GM12878 (cell line): ENCODE results near the gene OXA1L. TPM values are rescaled to one million over a fixed set of nuclear protein-coding genes. Genes with fewer than 3 reads are reported as not detected.

Experiments
- ATAC-seq: fragments of 200-7000 bp; cut with Tn5 transposase; 3 replicates; pipeline ENCODE4 v1.9.1; 2020; ENCODE audit warnings: mild to moderate bottlenecking, moderate library complexity
- BruUV-seq: library from RNA; stranded (reverse); fragments of 400-500 nt; replicated peaks from 2 replicates; lab custom pipeline; 2021; lab: Mats Ljungman, UMichigan
- CTCF ChIA-PET: fragments of 300-600 bp; sonication (Branson Sonifier 250); formaldehyde crosslinking; extraction: SDS; loops from one replicate; lab custom pipeline; 2021; ENCODE audit warnings: inconsistent platforms; lab: Yijun Ruan, JAX
- POLR2A ChIA-PET: fragments of 350-600 bp; formaldehyde crosslinking; extraction: SDS; loops from one replicate; lab custom pipeline; 2021; ENCODE audit warnings: inconsistent platforms; lab: Charles Lee
- RAD21 ChIA-PET: fragments of 300-600 bp; sonication (Branson Sonifier 250); formaldehyde crosslinking; loops from one replicate; lab custom pipeline; 2023; ENCODE audit warnings: antibody characterized with exemption; ENCODE audit not compliant: unreplicated experiment; lab: Charles Lee
- SMC1A ChIA-PET: fragments of 300-600 bp; sonication (Branson Sonifier 250); formaldehyde crosslinking; loops from one replicate; lab custom pipeline; 2023; ENCODE audit not compliant: unreplicated experiment, uncharacterized antibody; lab: Charles Lee
- DNase-seq: peaks from one replicate; pipeline ENCODE4 v3.0.0-alpha.2; 2011; ENCODE audit warnings: low read depth, low spot score
- FAIRE-seq: peaks from 3 replicates; lab custom pipeline; 2011; peaks lifted over from hg19 to GRCh38; lab: Jason Lieb, UNC
- H2AFZ ChIP-seq: 2 replicates; pipeline ENCODE4 v1.6.0; 2011; ENCODE audit warnings: low read depth, low read length, control low read depth; ENCODE audit not compliant: control insufficient read depth
- H3K27ac ChIP-seq: 2 replicates; pipeline ENCODE4 v1.5.1; 2011; ENCODE audit warnings: control low read depth; ENCODE audit not compliant: control insufficient read depth, insufficient read depth
- H3K27me3 ChIP-seq, 2 experiments: replicated peaks in 1 of 2; 2 replicates each; pipeline versions ENCODE4 v1.6.0 to v1.6.1; 2011; ENCODE audit warnings: low read length in 1 of 2; ENCODE audit not compliant: control insufficient read depth in 2 of 2, insufficient read depth in 2 of 2
- H3K36me3 ChIP-seq, 2 experiments: 2 replicates each; pipeline ENCODE4 v1.5.1; 2011; ENCODE audit warnings: low read length in 1 of 2; ENCODE audit not compliant: control insufficient read depth in 2 of 2, insufficient read depth in 2 of 2
- H3K4me1 ChIP-seq: 2 replicates; pipeline ENCODE4 v1.6.1; 2011; ENCODE audit warnings: mild to moderate bottlenecking, low read length, moderate library complexity, mixed read lengths; ENCODE audit not compliant: control insufficient read depth, insufficient read depth
- H3K4me2 ChIP-seq: 2 replicates; pipeline ENCODE4 v1.6.0; 2011; ENCODE audit warnings: control low read depth; ENCODE audit not compliant: control insufficient read depth, insufficient read depth
- H3K4me3 ChIP-seq: fragments of 200-600 bp; sonication (generic); 2 replicates; pipeline ENCODE4 v1.5.1; 2016
- H3K79me2 ChIP-seq: 2 replicates; pipeline ENCODE4 v1.6.0; 2011; ENCODE audit warnings: low read length; ENCODE audit not compliant: control insufficient read depth, insufficient read depth
- H3K9ac ChIP-seq: 2 replicates; pipeline ENCODE4 v1.8.0; 2011; ENCODE audit warnings: low read length, control low read depth, mixed read lengths; ENCODE audit not compliant: control insufficient read depth, insufficient read depth
- H3K9me3 ChIP-seq: replicated peaks from 3 replicates; pipeline ENCODE4 v1.5.1; 2011; ENCODE audit warnings: mild to moderate bottlenecking, low read length; ENCODE audit not compliant: control insufficient read depth, insufficient read depth
- H4K20me1 ChIP-seq: 2 replicates; pipeline ENCODE4 v1.6.0; 2011; ENCODE audit not compliant: control insufficient read depth, insufficient read depth
- ASH2L ChIP-seq: fragments of 300-600, 200-600 bp; sonication (generic); IDR thresholded peaks from 2 replicates; pipeline ENCODE4 v1.6.1; 2017; ENCODE audit warnings: low read depth, mild to moderate bottlenecking, borderline replicate concordance
- ATF3 ChIP-seq: IDR thresholded peaks from 2 replicates; pipeline ENCODE4 v1.6.1; 2011; ENCODE audit warnings: low read depth, mild to moderate bottlenecking, low read length, moderate library complexity, borderline replicate concordance; ENCODE audit errors: extremely low read depth
- EZH2 ChIP-seq: IDR thresholded peaks from 2 replicates; pipeline ENCODE4 v1.6.1; 2012; ENCODE audit warnings: low read depth, mild to moderate bottlenecking, control low read depth, inconsistent platforms, low read length, borderline replicate concordance; ENCODE audit not compliant: control insufficient read depth
- HDAC2 ChIP-seq: fragments of 200-600 bp; sonication (generic); IDR thresholded peaks from 2 replicates; pipeline ENCODE4 v1.6.1; 2017
- NR2F1 ChIP-seq: fragments of 450-650 bp; conservative IDR thresholded peaks from 2 replicates; pipeline ENCODE4 v1.6.1; 2017; ENCODE audit warnings: mild to moderate bottlenecking
- PAX5 ChIP-seq: IDR thresholded peaks from 2 replicates; pipeline ENCODE4 v1.6.1; 2011; ENCODE audit warnings: low read depth, low read length, borderline replicate concordance
- POLR2AphosphoS5 ChIP-seq: IDR thresholded peaks from 2 replicates; pipeline ENCODE4 v1.6.1; 2011; ENCODE audit warnings: mild to moderate bottlenecking, low read length, inconsistent platforms
- PRDM15 ChIP-seq: fragments of 450-650 bp; formaldehyde crosslinking; IDR thresholded peaks from 2 replicates; pipeline ENCODE4 v1.4.0; 2020; ENCODE audit warnings: mild to moderate bottlenecking, moderate library complexity
- SPI1 ChIP-seq: IDR thresholded peaks from 2 replicates; pipeline ENCODE4 v1.6.1; 2011; ENCODE audit warnings: low read depth, mild to moderate bottlenecking, low read length, moderate library complexity, borderline replicate concordance; ENCODE audit not compliant: insufficient read depth
- SRF ChIP-seq, 2 experiments: IDR thresholded peaks; 2 replicates each; pipeline ENCODE4 v1.6.1; 2011; ENCODE audit warnings: low read depth in 2 of 2, low read length in 2 of 2, mild to moderate bottlenecking in 1 of 2, moderate library complexity in 1 of 2
- ZBTB11 ChIP-seq: fragments of 450-650 bp; formaldehyde crosslinking; IDR thresholded peaks from 2 replicates; pipeline ENCODE4 v1.5.0; 2022; ENCODE audit warnings: mild to moderate bottlenecking, missing genetic modification characterization
- ZBTB33 ChIP-seq: fragments of 450-650 bp; IDR thresholded peaks from 2 replicates; pipeline ENCODE4 v1.6.1; 2017; ENCODE audit warnings: mild to moderate bottlenecking
- ZNF384 ChIP-seq: IDR thresholded peaks from 2 replicates; pipeline ENCODE4 v1.6.1; 2012; ENCODE audit warnings: low read depth, mild to moderate bottlenecking, low read length, improper control_type of control experiment, borderline replicate concordance
- WGBS: methylation state at CpG from one replicate; pipeline ENCODE4 v1.1.6; 2016; ENCODE audit warnings: low lambda C conversion rate; ENCODE audit not compliant: insufficient replicate concordance, insufficient coverage; ENCODE audit errors: missing lambda C conversion rate; 5-methylcytosine and 5-hydroxymethylcytosine counted together
- in situ Hi-C: fragments of 300-500 bp; cut with MboI; formaldehyde crosslinking; loops from 9 replicates; pipeline ENCODE4 v1.14.3; 2018; ENCODE audit warnings: mixed read lengths
- intact Hi-C: fragments of 100-400 bp; cut with micrococcal nuclease; formaldehyde crosslinking; loops from one replicate; pipeline ENCODE4 v1.14.2; 2022; ENCODE audit not compliant: unreplicated experiment
- polyA plus RNA-seq, 11 experiments: library from polyadenylated mRNA; depleted of rRNA in 4 of 11; unstranded in 6 of 11; stranded (reverse) in 5 of 11; fragments of >200 nt; fragmentation: Nextera tagmentation in 4 of 11; fragmentation: Illumina TruSeq in 1 of 11; extraction: Ambion mirVana in 4 of 11; extraction: Trizol in 1 of 11; gene quantifications; 1 replicate in 1 of 11; 2 replicates in 10 of 11; pipeline versions ENCODE4 v1.2.1 to v1.2.3, GENCODE V29; 2011 to 2016; ENCODE audit warnings: inconsistent platforms in 2 of 11, missing spikeins in 2 of 11, low read depth in 1 of 11
- total RNA-seq, 4 experiments: library from RNA; depleted of rRNA in 3 of 4; stranded (reverse); fragments of >200 nt in 3 of 4; fragmentation: Illumina TruSeq in 1 of 4; extraction: Trizol in 1 of 4; gene quantifications; 2 replicates each; pipeline versions ENCODE4 v1.2.1 to v1.2.3, GENCODE V29; 2013 to 2021

The OXA1L gene
- total and polyA plus RNA-seq, 10 of the 15 experiments (the other 5 are each of a cell fraction or from before 2014, with no cell fraction given), result 105 to 289 (median 146) TPM

GRCh38 chr14:22733829-22734228, 32.7 kb upstream of the OXA1L start:
- ChIA-PET POLR2A (interaction anchor here (0.5 kb wide), 1 partner anchor 254 kb away, joined by 3 read pairs; no protein-coding TSS in a partner anchor), SMC1A (no interaction called here), CTCF (interaction anchor here (0.9 to 1.0 kb wide), 2 partner anchors 121 to 163 kb away, joined by 3 read pairs; no protein-coding TSS in a partner anchor), RAD21 (no interaction called here)
- no peak overlapping the region for H3K27ac ChIP-seq
- no peak for DNase-seq
- no peaks in the 10 kb centered on the region for H3K79me2 ChIP-seq
- no peak for FAIRE-seq
- H3K36me3 ChIP-seq, result no peaks in the 10 kb centered on the region
- H3K27me3 ChIP-seq, result no peaks in the 10 kb centered on the region
- H4K20me1 ChIP-seq, result no peaks in the 10 kb centered on the region
- peaks cover 8% of the 10 kb centered on the region for H3K4me1 ChIP-seq
- intact Hi-C loops (no loop called here), in situ Hi-C loops (no loop called here)
- H3K4me2 ChIP-seq, result no peak overlapping the region
- ATAC-seq, result no peak
- no TSS peak for BruUV-seq
- no peak overlapping the region for H3K9ac ChIP-seq
- H2AFZ ChIP-seq, result no peak overlapping the region
- H3K4me3 ChIP-seq, result no peak overlapping the region
- H3K9me3 ChIP-seq, result no peaks in the 10 kb centered on the region
- TF ChIP-seq POLR2AphosphoS5 (no peak), NR2F1 (no peak), ASH2L (no peak), ZNF384 (no peak), SRF (IDR thresholded peaks at IDR 0.05; ENCODE audit: low read depth in 2 of 2, low read length in 2 of 2) (no peak), PAX5 (no peak), ATF3 (no peak), PRDM15 (CRISPR knock-in tag) (no peak), HDAC2 (no peak), ZBTB11 (CRISPR knock-in tag) (no peak), EZH2 (no peak), SPI1 (no peak), ZBTB33 (no peak)
- TF ChIP-seq, all 136 proteins: peak for 0
- 34% methylated on average over 2 of the region's 2 CpGs for WGBS
